GM12801 (cell line): ENCODE measurements around the gene UGT1A9.

Source experiments
- CTCF ChIP-seq: IDR thresholded peaks from one replicate; pipeline ENCODE4 v1.5.1; 2011; ENCODE audit warnings: control low read depth; ENCODE audit not compliant: insufficient read length; ENCODE audit errors: extremely low read depth

UGT1A9 gene

DNA sequence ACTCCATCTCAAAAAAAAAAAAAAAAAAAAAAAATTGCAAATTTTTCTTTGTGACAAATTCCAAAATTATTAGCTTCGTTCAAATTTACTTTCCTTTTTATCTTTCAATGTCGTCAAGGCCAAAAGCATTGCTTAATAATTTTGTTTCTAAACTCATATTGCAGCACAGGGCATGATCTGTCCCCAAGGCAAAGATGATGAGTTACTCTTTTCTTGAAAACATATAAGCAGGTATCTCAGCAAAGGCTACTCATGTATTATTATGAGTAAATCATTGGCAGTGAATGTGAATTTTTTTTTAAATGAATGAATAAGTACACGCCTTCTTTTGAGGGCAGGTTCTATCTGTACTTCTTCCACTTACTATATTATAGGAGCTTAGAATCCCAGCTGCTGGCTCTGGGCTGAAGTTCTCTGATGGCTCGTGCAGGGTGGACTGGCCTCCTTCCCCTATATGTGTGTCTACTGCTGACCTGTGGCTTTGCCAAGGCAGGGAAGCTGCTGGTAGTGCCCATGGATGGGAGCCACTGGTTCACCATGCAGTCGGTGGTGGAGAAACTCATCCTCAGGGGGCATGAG, 9.9 kb downstream of the UGT1A9 start, which contains the start of gene UGT1A7:
UGT1A7 (plus strand) TSS at position 381 of the 579 bp plus-strand sequence; CDS start at position 418, 37 bp downstream.
- no peak for TF ChIP-seq CTCF

GRCh38 chr2:233684640-233685039, 12.9 kb downstream of the UGT1A9 start:
- TF ChIP-seq CTCF: no peak

DNA sequence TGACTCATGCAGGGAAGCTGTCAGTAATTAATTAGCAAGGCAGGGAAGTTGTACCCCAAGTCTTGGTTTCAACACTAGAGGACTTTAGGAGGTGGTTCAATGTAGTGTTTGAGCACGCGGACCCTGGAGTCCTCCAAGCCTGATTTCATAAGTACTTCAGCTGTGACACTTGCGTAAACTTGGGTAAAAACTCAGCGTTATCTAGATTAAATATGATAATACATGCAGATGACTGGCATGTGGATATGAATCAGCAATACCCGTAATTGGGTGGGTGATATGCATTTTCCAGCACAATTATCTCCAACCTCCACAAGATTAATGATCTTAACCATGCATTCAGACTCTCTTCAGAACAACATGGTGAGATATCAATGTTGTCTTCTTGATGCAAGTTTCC, 15.2 kb downstream of the UGT1A9 start:
- no peak for TF ChIP-seq CTCF

DNA sequence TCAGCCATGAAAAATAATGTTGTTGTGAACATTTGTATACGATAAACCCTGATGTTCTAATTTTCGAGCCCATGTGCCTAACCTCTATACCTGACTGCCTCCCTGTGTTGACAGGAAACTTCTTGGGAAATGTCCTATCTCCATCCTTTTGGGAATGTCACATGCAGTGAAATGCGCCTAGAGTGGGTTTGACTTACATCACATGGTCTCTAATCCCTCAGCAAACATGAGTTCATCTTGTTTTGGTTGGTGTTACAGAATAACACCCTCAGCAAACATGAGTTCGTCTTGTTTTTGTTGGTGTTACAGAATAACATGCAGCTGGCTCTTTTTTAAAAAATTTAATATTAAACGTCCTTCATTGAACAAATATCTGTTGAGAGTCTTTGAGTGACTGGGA, 16.6 kb downstream of the UGT1A9 start:
- TF ChIP-seq CTCF: no peak

GRCh38 chr2:233689031-233689430, 17.3 kb downstream of the UGT1A9 start:
- TF ChIP-seq CTCF: no peak

GRCh38 chr2:233689501-233689900, 17.8 kb downstream of the UGT1A9 start:
- TF ChIP-seq CTCF: no peak

DNA sequence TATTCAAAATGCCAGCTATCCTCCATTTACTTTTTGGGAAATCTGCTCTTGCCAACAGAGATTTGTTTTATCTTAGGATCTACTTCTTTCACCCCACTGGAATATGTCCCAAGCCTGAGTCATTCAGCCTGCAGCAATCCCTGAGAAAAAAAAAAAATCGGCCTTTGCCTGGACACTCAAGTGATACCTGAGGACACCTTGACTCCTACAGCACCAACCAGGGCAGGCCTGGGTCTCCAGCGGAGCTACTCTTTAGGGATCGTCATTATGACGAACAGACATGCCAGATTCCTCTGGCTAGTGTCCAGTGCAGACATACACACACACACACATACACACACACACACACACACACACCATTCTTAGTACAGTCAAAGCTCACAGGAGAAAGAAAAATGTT, 18.7 kb downstream of the UGT1A9 start:
- no peak for TF ChIP-seq CTCF
